Measurements from ENCODE around the gene GFRA1.

Gene GFRA1

GRCh38 chr10:116240157-116240950, 32.7 kb downstream of the GFRA1 start:
- no peak for DNase-seq

GRCh38 chr10:116239229-116239628, 33.8 kb downstream of the GFRA1 start:
- DNase-seq: no peak

GRCh38 chr10:116237970-116238369, 35.0 kb downstream of the GFRA1 start:
- DNase-seq: no peak

DNA sequence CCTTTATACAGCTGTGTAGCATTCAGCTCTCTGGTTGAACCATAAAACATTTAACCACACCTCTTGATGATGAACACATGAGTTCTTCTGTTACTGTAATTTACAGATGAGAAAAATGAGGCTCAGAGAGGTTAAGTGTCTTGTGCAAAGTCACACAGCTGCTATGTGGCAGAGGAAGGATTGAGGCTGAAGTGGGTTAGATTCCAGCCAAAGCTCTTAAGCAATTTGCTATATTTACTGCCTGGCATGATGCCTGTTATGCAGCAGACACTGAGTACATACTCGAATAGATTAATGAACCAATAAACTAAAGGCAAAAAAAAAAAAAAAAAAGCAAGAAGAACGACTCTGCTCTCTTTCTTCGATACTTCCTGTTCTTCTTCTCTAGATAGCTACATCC, 35.7 kb downstream of the GFRA1 start:
- no peak for DNase-seq

DNA sequence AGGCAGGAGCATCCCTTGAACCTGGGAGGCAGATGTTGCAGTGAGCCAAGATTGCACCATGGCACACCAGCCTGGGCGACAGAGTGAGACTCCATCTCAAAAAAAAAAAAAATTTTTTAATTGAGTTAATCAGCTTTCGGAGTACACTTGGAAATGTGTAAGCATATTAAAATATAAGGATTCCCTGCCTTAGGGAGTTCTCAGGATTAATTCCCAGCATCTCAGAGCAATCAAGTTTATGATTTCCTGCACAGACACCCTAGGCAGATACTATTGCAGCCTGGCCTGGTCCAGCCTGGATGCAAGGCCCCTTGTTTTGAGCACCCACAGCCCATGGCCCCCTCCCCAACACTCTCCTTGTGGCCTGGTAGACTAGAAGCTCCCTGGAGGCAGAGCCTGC, 39.8 kb downstream of the GFRA1 start:
- no peak for DNase-seq

GRCh38 chr10:116232613-116233012, 40.4 kb downstream of the GFRA1 start:
- DNase-seq: no peak

DNA sequence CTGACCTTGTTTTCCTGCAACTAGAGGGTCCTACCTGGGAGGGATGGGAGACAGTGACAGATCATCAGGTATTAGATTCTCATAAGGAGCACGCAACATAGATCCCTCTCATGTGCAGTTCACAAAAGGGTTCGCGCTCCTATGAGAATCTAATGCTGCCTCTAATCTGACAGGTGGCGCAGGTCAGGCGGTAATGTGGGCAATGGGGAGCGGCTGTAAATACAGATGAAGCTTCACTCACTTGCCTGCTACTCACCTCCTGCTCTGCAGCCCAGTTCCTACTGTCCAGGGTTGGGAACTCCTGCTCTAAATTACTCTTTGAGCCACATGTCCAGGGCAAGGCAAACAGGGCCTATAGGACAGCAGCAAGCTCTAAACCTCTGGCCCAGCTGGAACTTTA, 46.2 kb downstream of the GFRA1 start:
- no peak for DNase-seq

GRCh38 chr10:116226053-116226452, 47.0 kb downstream of the GFRA1 start:
- no peak for DNase-seq

GRCh38 chr10:116223289-116223688, 49.7 kb downstream of the GFRA1 start:
- no peak for DNase-seq

DNA sequence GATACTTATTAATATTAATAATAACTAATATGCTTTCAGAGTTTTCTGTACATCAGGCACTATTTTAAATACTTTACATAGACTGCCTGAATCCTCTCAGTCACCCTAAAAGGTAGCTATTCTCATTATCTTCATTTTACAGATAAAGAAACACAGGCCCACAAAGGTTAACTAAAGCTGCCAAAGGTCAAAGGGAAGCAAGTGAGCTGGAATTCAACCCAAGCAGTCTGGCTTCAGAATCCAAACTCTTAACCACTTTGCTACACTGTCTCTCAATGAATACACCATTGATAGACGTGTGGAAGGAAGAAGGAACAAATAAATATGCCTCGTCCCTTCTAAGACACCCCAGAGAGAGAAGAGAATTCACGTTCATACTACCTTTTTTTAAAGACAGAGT, 52.0 kb downstream of the GFRA1 start:
- DNase-seq: no peak

DNA sequence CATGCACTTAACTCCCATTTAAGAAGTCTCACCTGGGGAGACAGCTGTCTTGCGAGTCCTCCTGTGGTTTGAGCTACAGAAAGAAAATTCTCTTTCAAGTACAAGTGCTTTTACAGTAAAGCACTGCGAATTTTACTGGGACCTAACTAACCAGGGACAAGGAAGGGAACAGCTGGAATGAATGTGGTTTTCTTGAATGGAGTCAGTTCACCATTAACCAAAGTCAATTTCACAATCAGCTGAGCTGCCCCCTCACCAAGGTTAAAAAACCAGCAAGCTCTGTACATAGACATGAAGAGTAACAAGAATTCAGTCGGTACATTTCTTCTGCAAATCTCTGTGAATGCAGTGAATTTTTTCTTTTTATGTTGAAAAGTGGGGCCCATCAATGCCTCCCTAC, 56.3 kb downstream of the GFRA1 start:
- DNase-seq: no peak

- no peak for DNase-seq
These were observed 57.4 kb downstream of the GFRA1 start for GRCh38 chr10:116215651-116216050.

DNA sequence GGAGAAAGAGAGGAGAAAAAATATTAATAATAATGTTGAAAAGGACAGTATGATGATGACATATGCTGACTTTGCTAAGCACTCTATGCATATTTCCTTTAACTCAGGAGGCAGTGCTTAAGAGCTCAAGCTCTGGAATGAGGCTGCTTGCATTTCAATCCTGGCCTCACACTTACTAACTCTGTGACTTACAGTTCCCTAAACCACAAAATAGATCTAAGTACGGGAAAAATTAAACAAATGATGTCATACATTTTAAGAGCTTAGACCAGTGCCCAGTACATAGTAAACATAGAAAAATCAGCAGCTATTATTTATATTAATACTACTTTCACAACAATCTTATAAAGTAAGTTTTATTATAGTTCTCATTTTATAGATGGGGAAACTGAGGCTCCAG, 61.3 kb downstream of the GFRA1 start:
- DNase-seq: no peak

DNA sequence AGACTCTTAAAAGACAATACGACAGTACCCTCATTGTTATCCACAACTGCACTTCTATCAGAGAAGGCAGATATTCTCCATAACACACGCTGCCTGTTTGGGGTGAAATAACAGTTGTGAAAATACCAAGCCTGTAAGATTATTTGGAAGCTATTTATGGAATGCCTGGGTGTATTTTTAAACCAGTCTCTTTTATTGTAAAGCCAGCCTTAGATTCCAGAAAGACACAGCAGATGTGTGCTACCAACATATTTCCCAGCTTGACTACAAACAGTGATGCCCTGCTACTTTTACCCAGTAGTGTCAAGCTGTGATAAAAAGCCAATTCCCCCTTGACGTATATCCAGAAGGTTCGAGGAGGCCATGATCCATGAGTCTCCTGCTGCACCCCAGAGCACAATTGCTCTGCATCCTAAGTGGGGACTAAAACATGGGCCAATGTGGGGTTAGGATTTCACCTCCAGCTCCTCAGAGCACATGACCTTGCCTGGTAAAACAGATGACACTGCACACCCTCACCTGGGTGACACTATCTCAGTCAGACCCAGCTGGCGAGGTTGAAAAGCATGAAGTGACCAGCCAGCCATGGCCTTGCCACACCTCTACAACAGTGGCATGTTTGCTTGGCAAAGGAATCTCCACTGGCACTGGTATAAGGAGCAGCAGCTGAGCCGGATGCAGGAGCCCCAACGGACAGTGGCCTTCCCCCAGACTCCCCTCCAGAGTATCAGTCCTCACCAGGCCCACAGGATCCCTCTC, 62.2 kb downstream of the GFRA1 start:
- DNase-seq: no peak

GRCh38 chr10:116209781-116210180, 63.2 kb downstream of the GFRA1 start:
- DNase-seq: no peak

DNA sequence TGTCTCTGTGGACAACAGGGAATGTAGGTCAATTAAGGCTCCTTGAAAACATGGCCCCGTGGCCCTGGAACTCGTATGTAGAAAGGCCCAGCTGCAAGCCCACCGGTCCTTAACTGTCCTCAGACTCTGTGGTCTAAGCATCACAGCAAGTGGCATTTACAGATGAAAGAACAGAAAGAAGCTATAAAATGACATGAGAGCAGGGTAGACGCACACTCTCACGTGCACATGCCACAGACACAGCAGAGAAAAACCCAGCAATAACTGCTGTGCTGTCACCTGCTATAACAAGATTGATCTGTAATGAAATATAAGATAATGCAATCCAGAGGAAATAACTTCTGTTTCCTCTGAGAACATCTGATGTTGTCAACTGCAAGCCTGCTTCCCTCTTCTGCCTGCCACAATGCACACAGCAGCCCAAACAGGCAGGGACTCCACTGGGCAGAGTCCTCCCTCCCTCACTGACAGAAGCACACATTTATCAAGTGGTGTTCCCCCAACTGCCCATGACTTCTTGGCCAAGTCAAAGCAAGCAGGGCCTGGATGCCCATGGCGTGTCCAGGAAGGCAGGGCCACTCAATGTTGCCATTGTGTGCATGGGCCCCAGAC, 63.9 kb downstream of the GFRA1 start:
- no peak for DNase-seq

GRCh38 chr10:116207690-116208089, 65.3 kb downstream of the GFRA1 start:
- DNase-seq: no peak

DNA sequence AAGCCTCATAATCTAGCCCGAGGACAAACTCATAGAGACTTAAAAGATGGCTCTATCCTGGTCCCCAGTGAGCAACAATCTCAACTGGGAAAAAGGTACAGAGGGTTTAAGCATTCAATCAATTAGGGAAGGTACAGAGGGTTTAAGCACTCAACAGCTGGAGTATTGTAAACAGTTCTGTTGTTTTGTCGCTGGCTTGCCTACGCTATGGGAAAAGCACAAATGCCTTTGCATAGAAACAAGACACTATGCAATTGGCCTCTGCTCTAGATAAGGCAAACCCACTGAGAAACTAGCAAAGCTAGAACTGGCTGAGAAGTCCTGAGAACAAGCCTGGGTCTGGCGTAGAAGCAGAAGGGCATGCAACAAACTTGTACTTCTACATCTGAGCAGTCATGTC, 69.3 kb downstream of the GFRA1 start:
- DNase-seq: no peak

DNA sequence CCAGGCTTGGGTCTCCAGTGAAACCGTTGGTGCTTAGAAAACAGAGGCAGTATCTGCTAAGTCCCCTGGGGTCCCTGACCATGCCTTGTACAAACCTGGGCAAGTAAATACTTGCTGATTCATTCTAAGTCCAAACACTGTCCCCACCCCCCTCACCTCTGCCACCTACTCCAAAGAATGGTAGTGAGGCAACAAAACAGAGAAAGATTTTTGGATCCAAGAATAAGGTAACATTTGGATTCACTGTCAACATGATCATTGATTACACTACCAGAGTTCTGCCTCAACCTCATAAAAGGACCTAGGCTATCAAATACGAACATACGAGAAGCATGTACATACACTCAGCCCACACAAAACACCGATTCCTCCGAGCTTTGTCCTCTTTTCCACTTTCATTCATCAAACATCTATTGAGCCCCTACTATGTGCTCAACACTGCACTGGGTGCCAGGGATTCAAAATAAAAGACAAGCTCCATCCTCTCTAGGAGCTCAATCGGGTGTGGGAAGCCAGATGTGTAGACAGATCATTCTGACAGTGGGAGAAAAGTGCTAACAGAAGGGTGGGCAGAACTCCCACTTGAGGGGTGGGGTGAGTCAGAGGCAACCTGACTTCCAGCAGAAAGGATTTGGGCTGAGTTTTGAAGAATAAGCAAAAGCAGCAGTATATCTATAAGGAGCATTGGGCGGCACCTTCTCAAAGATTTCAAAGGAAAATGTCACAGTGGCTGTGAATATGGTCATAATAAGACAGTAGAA, 71.2 kb downstream of the GFRA1 start:
- no peak for DNase-seq

GRCh38 chr10:116201011-116201410, 72.0 kb downstream of the GFRA1 start:
- no peak for DNase-seq

- DNase-seq: no peak
These were observed 74.3 kb downstream of the GFRA1 start for GRCh38 chr10:116198676-116199035.

DNA sequence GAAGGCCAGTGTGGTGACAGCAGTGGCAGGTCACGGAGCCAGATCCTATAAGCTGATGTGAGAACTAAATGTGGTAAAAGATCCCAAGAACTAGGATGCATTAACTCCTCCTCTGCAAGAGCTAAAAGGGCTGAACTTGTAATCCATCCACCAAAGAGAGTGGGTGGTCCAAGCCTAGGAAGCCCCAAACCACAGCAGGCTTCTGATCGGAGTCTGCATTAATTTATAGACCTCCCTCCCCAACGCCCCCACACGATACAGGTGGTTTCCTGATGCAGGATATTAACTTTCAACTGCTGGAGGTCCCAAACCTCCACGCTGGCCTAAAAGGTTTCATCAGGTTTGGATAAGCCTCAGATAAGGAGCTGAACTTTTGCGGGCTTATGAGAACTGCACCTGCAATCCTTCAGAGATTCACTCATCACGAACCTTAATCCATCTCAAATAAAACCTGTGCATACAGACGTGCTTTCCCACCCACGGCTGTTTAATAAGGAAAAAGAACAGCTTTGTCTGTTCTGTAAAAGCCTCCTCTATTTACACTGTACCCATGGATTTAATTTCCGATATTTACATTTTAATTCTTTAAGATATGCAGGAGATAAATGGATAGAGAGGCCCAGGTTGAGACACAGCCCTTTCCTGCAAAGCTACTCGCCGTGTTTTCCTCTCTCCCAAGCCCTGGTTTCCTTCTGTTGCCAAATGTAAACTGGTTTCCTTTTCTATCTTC, 74.9 kb downstream of the GFRA1 start:
- no peak for DNase-seq

DNA sequence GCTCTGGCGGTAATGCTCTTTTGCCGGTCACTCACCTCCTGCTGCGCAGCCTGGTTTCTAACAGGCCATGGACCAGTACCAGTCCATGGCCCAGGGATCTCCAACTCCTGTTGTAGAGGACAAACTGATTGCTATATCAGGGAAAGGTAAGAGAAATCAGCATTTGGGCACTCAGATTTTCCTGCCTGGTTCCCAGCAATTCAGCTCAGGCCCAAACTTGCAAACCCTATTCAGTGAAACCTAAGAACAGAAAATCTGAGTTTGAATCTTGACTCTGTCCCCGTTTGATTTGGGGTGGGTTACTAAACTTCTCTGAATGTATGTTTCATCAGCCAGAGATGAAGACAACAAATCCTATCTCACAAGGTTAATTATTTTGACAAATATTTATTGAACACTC, 77.4 kb downstream of the GFRA1 start:
- no peak for DNase-seq

Measured in DMS 273 treated with DMSO at 0.1 percent for 48 hours (cell line).